ENCODE results near the gene MUC5B. TPM values are rescaled to one million over a fixed set of nuclear protein-coding genes. Genes with fewer than 3 reads are reported as not detected.
"Not testable (repeated sequence)": the region's sequence is repeated elsewhere in the genome, so short reads cannot be mapped to it uniquely, and the experiment has no call there.

MUC5B gene
- polyA plus RNA-seq, 1 donor from 2014 or later: not detected

DNA sequence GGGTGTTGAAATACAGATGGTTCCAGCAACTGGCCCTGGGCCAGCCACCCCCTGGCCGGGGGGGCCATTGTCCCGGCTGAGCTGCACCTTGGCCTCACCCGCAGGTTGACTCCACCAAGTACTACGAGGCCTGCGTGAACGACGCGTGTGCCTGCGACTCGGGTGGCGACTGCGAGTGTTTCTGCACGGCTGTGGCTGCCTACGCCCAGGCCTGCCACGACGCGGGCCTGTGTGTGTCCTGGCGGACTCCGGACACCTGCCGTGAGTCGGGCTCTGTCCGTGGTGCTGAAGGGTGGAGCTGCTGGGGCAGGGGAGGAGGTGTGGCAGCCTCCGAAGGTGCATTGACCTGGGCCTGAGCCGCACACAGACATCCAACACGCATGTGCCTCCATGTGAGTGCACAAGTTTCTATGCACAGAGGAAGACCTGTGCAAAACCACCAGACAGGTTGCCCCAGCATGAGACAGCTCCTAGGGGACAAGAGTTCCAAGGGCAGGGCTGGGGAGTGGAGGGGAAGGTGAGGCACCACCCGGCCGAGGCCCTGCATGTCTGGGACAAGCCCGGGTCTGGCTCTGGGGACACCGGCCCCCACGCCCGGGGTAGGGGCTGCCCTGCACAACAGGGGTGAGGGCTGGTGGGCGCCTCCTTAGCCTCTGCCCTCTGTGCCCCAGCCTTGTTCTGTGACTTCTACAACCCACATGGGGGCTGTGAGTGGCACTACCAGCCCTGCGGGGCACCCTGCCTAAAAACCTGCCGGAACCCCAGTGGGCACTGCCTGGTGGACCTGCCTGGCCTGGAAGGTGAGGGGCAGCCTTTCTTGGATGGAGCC lies 16.1 kb downstream of the MUC5B start:
- no peaks in the 10 kb centered on the region for H3K27me3 Mint-ChIP-seq
- H3K9me3 Mint-ChIP-seq: no peaks in the 10 kb centered on the region
- no peaks in the 10 kb centered on the region for H3K4me1 Mint-ChIP-seq
- no peak overlapping the region for H3K27ac Mint-ChIP-seq
- H3K36me3 Mint-ChIP-seq: no peaks in the 10 kb centered on the region
- no peak overlapping the region for H3K4me3 Mint-ChIP-seq

DNA sequence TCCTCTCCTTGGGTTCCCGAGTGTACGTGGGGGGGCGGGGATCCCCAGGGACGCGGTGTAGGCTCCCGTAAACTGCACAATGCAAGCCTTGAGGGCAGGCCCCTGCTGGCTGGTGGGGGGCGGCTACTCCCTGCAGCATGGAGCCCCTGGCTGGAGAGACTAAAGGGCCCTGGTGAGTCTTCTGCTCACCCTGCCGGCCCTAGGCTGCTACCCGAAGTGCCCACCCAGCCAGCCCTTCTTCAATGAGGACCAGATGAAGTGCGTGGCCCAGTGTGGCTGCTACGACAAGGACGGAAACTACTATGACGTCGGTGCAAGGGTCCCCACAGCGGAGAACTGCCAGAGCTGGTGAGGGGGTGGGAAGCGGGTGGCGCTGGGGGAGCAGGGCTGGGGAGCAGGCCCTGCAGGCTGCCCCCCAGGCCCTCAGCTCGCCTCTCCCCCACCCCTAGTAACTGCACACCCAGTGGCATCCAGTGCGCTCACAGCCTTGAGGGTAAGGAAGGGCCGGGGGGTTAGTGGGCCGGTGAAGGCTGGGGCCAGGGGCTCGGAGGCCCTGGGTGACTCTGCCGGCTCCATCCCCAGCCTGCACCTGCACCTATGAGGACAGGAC lies 16.8 kb downstream of the MUC5B start:
- no peaks in the 10 kb centered on the region for H3K4me1 Mint-ChIP-seq
- no peaks in the 10 kb centered on the region for H3K36me3 Mint-ChIP-seq
- H3K27me3 Mint-ChIP-seq: no peaks in the 10 kb centered on the region
- no peak overlapping the region for H3K4me3 Mint-ChIP-seq
- H3K27ac Mint-ChIP-seq: no peak overlapping the region
- H3K9me3 Mint-ChIP-seq: no peaks in the 10 kb centered on the region

GRCh38 chr11:1240771-1241170 lies 17.9 kb downstream of the MUC5B start:
- Mint-ChIP-seq H3K27me3 (no peaks in the 10 kb centered on the region), H3K9me3 (no peaks in the 10 kb centered on the region), H3K4me1 (no peaks in the 10 kb centered on the region), H3K36me3 (no peaks in the 10 kb centered on the region), H3K27ac (no peak overlapping the region), H3K4me3 (no peak overlapping the region)

DNA sequence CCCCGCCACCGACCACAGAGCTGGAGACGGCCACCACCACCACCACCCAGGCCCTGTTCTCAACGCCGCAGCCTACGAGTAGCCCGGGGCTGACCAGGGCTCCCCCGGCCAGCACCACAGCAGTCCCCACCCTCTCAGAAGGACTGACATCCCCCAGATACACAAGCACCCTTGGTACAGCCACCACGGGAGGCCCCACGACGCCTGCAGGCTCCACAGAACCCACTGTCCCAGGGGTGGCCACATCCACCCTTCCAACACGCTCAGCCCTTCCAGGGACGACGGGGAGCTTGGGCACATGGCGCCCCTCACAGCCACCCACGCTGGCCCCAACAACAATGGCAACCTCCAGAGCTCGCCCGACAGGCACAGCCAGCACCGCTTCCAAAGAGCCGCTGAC lies 18.8 kb downstream of the MUC5B start:
- Mint-ChIP-seq H3K27ac (no peak overlapping the region), H3K4me3 (no peak overlapping the region), H3K36me3 (no peaks in the 10 kb centered on the region)

GRCh38 chr11:1242289-1242688 lies 19.4 kb downstream of the MUC5B start:
- H3K27me3 Mint-ChIP-seq: no peaks in the 10 kb centered on the region
- no peak overlapping the region for H3K27ac Mint-ChIP-seq
- no peaks in the 10 kb centered on the region for H3K4me1 Mint-ChIP-seq
- no peaks in the 10 kb centered on the region for H3K36me3 Mint-ChIP-seq
- no peaks in the 10 kb centered on the region for H3K9me3 Mint-ChIP-seq
- H3K4me3 Mint-ChIP-seq: peak overlapping the region in 1 of 4 donors; percentile 52

More for the DNA sequence above, 18.8 kb downstream of the MUC5B start:
- no peaks in the 10 kb centered on the region for H3K9me3 Mint-ChIP-seq
- H3K4me1 Mint-ChIP-seq: no peaks in the 10 kb centered on the region
- H3K27me3 Mint-ChIP-seq: no peaks in the 10 kb centered on the region

GRCh38 chr11:1242751-1243150 lies 19.9 kb downstream of the MUC5B start:
- not testable (repeated sequence) for H3K27me3 Mint-ChIP-seq, H3K27ac Mint-ChIP-seq, H3K4me1 Mint-ChIP-seq, H3K36me3 Mint-ChIP-seq, H3K9me3 Mint-ChIP-seq
- peak overlapping the region in 1 of 4 donors; percentile 52 for H3K4me3 Mint-ChIP-seq

DNA sequence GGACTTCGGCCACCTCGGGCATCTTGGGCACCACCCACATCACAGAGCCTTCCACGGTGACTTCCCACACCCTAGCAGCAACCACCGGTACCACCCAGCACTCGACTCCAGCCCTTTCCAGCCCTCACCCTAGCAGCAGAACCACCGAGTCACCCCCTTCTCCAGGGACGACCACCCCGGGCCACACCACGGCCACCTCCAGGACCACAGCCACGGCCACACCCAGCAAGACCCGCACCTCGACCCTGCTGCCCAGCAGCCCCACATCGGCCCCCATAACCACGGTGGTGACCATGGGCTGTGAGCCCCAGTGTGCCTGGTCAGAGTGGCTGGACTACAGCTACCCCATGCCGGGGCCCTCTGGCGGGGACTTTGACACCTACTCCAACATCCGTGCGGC lies 20.7 kb downstream of the MUC5B start:
- not testable (repeated sequence) for H3K9me3 Mint-ChIP-seq, H3K4me3 Mint-ChIP-seq, H3K27ac Mint-ChIP-seq, H3K36me3 Mint-ChIP-seq, H3K4me1 Mint-ChIP-seq, H3K27me3 Mint-ChIP-seq

- H3K36me3 Mint-ChIP-seq, H3K4me1 Mint-ChIP-seq, H3K27me3 Mint-ChIP-seq, H3K27ac Mint-ChIP-seq, H3K4me3 Mint-ChIP-seq, H3K9me3 Mint-ChIP-seq: not testable (repeated sequence)
These were observed 21.7 kb downstream of the MUC5B start for GRCh38 chr11:1244557-1244956.

GRCh38 chr11:1245717-1246116 lies 22.9 kb downstream of the MUC5B start:
- H3K27ac Mint-ChIP-seq, H3K27me3 Mint-ChIP-seq, H3K36me3 Mint-ChIP-seq, H3K9me3 Mint-ChIP-seq, H3K4me1 Mint-ChIP-seq: not testable (repeated sequence)
- H3K4me3 Mint-ChIP-seq: peak overlapping the region in 1 of 4 donors; percentile 54

DNA sequence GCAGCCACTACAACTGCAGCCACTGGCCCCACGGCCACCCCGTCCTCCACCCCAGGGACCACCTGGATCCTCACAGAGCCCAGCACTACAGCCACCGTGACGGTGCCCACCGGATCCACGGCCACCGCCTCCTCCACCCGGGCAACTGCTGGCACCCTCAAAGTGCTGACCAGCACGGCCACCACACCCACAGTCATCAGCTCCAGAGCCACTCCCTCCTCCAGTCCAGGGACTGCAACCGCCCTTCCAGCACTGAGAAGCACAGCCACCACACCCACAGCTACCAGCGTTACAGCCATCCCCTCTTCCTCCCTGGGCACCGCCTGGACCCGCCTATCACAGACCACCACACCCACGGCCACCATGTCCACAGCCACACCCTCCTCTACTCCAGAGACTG lies 23.4 kb downstream of the MUC5B start:
- not testable (repeated sequence) for H3K4me1 Mint-ChIP-seq, H3K36me3 Mint-ChIP-seq, H3K27me3 Mint-ChIP-seq, H3K9me3 Mint-ChIP-seq, H3K27ac Mint-ChIP-seq
- peak overlapping the region in 1 of 4 donors; percentile 65 for H3K4me3 Mint-ChIP-seq

DNA sequence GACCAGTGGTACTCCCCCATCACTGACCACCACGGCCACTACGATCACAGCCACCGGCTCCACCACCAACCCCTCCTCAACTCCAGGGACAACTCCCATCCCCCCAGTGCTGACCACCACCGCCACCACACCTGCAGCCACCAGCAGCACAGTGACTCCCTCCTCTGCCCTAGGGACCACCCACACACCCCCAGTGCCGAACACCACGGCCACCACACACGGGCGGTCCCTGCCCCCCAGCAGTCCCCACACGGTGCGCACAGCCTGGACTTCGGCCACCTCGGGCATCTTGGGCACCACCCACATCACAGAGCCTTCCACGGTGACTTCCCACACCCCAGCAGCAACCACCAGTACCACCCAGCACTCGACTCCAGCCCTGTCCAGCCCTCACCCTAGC lies 24.2 kb downstream of the MUC5B start:
- H3K27ac Mint-ChIP-seq, H3K36me3 Mint-ChIP-seq, H3K9me3 Mint-ChIP-seq, H3K4me1 Mint-ChIP-seq, H3K4me3 Mint-ChIP-seq, H3K27me3 Mint-ChIP-seq: not testable (repeated sequence)

GRCh38 chr11:1248951-1249350 lies 26.1 kb downstream of the MUC5B start:
- H3K4me3 Mint-ChIP-seq, H3K36me3 Mint-ChIP-seq, H3K27ac Mint-ChIP-seq, H3K4me1 Mint-ChIP-seq, H3K27me3 Mint-ChIP-seq, H3K9me3 Mint-ChIP-seq: not testable (repeated sequence)

DNA sequence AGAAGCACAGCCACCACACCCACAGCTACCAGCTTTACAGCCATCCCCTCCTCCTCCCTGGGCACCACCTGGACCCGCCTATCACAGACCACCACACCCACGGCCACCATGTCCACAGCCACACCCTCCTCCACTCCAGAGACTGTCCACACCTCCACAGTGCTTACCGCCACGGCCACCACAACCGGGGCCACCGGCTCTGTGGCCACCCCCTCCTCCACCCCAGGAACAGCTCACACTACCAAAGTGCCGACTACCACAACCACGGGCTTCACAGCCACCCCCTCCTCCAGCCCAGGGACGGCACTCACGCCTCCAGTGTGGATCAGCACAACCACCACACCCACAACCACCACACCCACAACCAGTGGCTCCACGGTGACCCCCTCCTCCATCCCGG lies 27.5 kb downstream of the MUC5B start:
- not testable (repeated sequence) for H3K4me3 Mint-ChIP-seq, H3K4me1 Mint-ChIP-seq, H3K36me3 Mint-ChIP-seq, H3K27ac Mint-ChIP-seq, H3K27me3 Mint-ChIP-seq, H3K9me3 Mint-ChIP-seq

DNA sequence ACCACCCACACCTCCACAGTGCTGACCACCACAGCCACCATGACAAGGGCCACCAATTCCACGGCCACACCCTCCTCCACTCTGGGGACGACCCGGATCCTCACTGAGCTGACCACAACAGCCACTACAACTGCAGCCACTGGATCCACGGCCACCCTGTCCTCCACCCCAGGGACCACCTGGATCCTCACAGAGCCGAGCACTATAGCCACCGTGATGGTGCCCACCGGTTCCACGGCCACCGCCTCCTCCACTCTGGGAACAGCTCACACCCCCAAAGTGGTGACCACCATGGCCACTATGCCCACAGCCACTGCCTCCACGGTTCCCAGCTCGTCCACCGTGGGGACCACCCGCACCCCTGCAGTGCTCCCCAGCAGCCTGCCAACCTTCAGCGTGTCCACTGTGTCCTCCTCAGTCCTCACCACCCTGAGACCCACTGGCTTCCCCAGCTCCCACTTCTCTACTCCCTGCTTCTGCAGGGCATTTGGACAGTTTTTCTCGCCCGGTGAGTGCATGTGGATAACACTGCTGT lies 28.4 kb downstream of the MUC5B start:
- Mint-ChIP-seq H3K27ac (no peak overlapping the region), H3K36me3 (no peaks in the 10 kb centered on the region), H3K27me3 (no peaks in the 10 kb centered on the region), H3K9me3 (peaks cover 0 to 2% (median 0%) of the 10 kb centered on the region in 3 donors), H3K4me1 (no peaks in the 10 kb centered on the region), H3K4me3 (peak overlapping the region in 1 of 4 donors; percentile 51)

- H3K36me3 Mint-ChIP-seq: no peaks in the 10 kb centered on the region
- no peaks in the 10 kb centered on the region for H3K4me1 Mint-ChIP-seq
- H3K4me3 Mint-ChIP-seq: no peak overlapping the region
- H3K27me3 Mint-ChIP-seq: no peaks in the 10 kb centered on the region
- H3K9me3 Mint-ChIP-seq: peaks cover 0 to 2% (median 0%) of the 10 kb centered on the region in 3 donors
- H3K27ac Mint-ChIP-seq: no peak overlapping the region
These were observed 29.7 kb downstream of the MUC5B start for GRCh38 chr11:1252371-1253102.
